Stimulated activated memory B cell treated with anti-CD40 and anti-IgM and Interleukin-4, amounts not matched to agents 10 μg/mL and 1 μg/mL and 100 μg/mL, for 72 hours (primary cell): ENCODE data around the gene SPAG7.
"Not testable (repeated sequence)": the region's sequence is repeated elsewhere in the genome, so short reads cannot be mapped to it uniquely, and the experiment has no call there.

Source experiments
- ATAC-seq: fragments of 150-1000 bp; cut with Tn5 transposase; 2 replicates; pipeline ENCODE4 v1.10.0; 2021
- H3K27ac Mint-ChIP-seq: one replicate; pipeline ENCODE4 v1.8.0; 2022; ENCODE audit warnings: mild to moderate bottlenecking, mixed read lengths
- H3K27me3 Mint-ChIP-seq: one replicate; pipeline ENCODE4 v1.8.0; 2022; ENCODE audit warnings: mixed read lengths
- H3K36me3 Mint-ChIP-seq: one replicate; pipeline ENCODE4 v1.8.0; 2022; ENCODE audit warnings: mixed read lengths
- H3K4me1 Mint-ChIP-seq: one replicate; pipeline ENCODE4 v1.8.0; 2022; ENCODE audit warnings: mixed read lengths
- H3K4me3 Mint-ChIP-seq: one replicate; pipeline ENCODE4 v1.8.0; 2022; ENCODE audit warnings: mild to moderate bottlenecking, moderate library complexity, mixed read lengths
- H3K9me3 Mint-ChIP-seq: one replicate; pipeline ENCODE4 v1.8.0; 2022; ENCODE audit warnings: mixed read lengths

Gene SPAG7

DNA sequence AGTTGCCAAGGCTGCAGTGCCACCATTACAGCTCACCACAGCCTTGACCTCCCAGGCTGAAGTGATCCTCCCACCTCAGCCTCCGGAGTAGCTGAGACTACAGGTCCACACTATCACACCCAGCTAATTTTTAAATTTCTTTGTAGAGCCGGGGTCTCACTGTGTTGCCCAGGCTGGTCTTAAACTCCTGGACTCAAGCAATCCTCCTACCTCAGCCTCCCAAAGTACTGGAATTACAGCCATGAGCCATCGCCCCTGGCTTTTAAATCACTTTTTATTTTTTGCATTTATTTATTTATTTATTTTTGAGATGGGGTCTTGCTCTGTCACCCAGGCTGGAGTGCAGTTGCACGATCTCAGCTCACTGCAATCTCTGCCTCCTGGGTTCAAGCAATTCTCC is 53.1 kb downstream of the SPAG7 start:
- not testable (repeated sequence) for H3K9me3 Mint-ChIP-seq, H3K4me3 Mint-ChIP-seq, ATAC-seq, H3K4me1 Mint-ChIP-seq, H3K36me3 Mint-ChIP-seq, H3K27ac Mint-ChIP-seq
- H3K27me3 Mint-ChIP-seq: peaks cover 11% of the 10 kb centered on the region

DNA sequence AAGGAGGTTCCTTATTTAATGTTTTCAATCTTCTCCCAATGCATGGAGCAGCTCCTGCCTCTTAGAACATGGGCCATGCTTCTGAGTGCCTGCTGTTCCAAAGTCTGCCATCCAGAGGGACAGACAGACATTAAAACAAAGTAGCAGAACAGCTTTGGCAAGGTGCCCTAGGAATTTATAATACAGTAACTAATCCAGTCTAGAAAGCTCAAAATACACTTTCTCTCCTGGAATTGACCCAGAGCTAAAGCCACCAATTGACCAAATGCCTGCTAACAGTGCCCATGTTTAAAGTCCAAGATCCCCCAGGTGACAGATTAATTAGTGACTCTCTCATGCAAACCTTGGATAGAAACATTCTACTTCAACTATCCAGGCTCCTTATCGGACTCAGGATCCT is 53.6 kb downstream of the SPAG7 start:
- Mint-ChIP-seq H3K36me3 (no peaks in the 10 kb centered on the region), H3K27ac (no peak overlapping the region), H3K4me1 (no peaks in the 10 kb centered on the region), H3K9me3 (no peaks in the 10 kb centered on the region), H3K27me3 (peaks cover 11% of the 10 kb centered on the region), H3K4me3 (no peak overlapping the region)
- ATAC-seq: no peak
